NCI-H1694 treated with DMSO at 0.1 percent for 48 hours (cell line): ENCODE results near the gene CELF2.

ENCODE experiments used
- DNase-seq: peaks from one replicate; lab custom pipeline; 2025; lab: John Stamatoyannopoulos, UW

The CELF2 gene

DNA sequence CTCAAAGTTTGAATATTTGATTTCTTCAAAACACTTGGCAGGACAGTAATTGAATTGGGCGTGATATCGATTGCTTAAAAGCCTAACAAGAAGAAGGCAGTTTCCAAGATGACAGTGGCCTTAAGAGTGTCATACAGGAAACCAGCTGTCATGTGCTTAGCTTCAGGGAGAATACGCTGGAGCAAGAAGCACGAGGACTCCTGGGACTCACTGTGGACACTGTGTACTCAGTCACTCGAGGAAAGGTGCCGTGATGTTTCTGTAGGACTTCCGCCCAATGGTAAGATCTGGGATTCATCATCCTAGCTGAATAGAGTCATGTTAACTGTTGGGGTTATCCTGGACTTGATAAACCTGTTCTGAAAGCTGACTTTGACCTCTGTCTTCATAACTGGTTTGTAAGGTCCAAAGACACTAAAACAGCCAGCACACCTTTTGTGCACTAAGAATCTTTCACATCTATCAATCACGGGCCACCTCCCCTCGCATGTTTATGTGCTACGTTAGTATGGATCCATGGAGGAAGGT, 113.5 kb downstream of the CELF2 start:
- DNase-seq: no peak

DNA sequence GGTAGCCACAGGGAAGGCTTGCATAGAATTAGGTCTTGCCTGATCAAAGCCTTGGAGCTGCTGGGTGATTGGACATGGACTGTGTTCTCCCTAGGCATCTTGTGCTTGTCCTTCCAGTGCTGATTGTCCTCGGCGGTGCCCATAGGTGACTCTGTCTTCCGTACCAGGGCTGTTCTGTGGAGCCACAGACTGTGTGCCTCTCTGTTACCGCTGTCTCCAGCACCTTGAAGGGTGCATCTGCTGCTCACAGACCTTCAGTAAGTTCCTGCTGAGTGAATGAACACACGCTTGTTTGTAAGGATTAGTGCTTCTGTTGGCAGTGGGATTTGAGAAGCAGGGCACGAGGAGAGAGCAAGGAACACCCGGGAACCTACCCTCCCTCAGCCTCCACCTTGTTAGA, 116.7 kb downstream of the CELF2 start:
- no peak for DNase-seq

DNA sequence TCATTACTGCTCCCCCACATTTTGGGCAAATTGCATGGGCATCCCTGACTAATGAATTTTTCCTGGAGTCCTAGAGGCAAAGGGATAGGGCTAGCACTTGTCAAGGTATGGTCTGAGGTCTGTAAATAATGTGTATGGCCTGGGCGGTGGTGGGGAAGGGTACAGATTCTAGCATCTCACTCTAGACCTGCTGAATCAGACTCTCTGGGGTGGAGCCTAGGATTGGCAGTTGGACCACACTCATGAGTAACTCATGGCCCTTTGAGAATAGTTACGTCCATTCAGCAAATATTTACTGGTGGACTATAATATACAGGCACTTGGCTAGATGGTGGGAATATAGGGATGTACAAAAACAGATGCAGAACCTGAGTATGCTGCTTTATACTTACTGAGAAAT, 118.0 kb downstream of the CELF2 start:
- no peak for DNase-seq

DNA sequence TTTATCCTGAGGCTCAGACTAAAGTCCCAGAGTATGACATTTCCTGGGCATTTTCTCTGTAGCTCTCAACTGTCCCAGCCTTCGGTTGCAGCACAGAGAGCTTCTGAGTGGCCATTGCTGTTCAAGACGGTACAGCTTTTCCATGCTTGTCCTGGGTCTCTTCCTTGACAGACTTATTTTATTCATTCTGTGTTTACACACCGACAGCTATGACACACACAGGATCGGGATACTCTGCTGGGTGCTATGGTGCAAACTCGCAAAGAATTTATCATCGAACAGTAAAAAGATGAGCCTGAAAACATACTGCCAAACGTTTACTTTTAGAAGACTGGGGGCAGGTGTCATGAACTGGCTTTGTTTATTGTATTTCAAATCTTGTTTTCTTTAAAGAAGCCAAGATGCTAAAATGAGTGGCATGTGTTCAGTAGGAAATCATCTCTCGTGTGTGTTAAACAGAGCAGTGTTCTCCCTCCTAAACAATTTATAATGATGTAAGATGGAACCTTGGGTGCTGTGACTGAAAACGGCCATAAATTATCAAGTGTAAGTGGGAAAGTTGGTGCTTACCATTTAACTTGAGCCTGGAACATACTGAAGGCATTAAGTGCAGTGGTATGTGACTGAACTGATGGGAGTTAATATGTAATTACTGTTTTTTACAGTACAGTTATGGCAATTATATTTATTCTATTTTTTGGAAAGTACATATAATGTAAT, 120.8 kb downstream of the CELF2 start:
- DNase-seq: no peak

DNA sequence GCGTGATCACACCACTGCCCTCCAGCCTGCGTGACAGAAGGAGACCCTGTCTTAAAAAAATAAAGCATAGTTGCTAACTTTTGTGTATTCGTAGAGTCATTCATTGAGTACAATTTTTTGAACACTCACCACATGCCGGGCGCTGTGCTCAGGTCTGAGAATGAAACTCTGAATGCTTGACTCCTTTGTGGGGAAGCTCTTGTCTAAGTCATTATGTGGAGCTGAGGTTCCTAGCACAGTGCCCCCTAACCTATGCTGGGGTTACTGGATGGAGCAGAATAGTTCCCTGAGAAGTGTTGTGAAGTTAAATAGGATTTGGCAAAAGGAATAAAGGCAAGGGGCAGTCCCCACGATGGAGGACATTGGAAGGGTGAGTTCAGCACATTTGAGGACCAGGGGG, 123.3 kb downstream of the CELF2 start:
- DNase-seq: no peak

DNA sequence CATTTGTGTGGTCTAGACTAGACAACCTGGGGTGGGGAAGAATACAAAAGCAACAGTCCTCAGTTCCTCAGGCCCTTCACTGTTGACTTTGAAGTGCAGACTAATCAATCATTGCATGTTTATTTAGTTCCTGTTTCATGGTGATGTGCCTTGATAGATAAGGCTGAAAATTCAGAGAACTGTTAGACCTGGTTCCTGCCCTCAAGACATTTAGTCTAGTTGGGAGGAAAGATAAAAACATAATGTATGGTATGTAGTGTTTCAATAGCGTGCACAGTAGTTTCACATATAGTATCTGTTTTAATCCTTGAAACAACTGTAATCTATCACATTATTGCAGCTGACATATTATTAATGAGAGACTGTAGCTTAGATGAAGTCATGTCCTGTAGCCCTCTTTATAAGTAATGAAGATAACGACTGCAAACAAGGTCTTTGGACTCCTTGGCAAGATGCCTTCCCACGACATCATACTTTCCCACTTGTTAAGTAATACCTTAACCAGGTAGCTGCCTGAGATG, 124.0 kb downstream of the CELF2 start:
- no peak for DNase-seq

DNA sequence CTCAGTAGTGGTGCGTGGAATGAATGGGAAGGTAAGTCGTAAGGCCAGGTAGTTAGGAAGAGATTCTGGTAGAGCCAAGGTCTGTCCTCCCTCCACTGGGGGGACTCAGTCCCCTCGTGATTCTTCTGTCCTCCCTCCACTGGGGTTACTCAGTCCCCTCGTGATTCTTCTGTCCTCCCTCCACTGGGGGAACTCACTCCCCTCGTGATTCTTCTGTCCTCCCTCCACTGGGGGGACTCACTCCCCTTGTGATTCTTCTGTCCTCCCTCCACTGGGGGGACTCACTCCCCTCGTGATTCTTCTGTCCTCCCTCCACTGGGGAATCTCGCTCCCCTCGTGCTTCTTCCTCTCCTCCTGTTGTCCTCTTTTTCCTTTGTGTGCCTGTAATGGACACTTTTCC, 125.1 kb downstream of the CELF2 start:
- no peak for DNase-seq

DNA sequence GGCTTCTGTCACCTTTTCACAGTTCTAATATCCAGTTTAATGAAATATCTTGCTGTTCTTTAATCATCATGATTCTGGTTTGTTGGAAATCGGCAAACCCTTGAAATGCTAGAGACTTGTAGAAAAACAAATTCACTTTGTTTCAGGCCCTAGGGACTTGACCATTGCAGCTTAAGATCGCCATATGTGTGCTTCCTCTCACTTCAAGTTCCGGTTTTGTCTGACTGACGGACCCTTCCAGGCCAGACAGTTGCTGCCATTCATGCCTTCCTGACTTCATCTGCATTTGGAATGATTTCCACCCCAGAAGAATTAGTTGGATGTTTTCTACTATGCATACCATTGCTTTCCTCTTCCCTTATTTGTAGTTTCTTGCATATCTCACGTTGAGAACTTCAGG, 125.6 kb downstream of the CELF2 start:
- no peak for DNase-seq

DNA sequence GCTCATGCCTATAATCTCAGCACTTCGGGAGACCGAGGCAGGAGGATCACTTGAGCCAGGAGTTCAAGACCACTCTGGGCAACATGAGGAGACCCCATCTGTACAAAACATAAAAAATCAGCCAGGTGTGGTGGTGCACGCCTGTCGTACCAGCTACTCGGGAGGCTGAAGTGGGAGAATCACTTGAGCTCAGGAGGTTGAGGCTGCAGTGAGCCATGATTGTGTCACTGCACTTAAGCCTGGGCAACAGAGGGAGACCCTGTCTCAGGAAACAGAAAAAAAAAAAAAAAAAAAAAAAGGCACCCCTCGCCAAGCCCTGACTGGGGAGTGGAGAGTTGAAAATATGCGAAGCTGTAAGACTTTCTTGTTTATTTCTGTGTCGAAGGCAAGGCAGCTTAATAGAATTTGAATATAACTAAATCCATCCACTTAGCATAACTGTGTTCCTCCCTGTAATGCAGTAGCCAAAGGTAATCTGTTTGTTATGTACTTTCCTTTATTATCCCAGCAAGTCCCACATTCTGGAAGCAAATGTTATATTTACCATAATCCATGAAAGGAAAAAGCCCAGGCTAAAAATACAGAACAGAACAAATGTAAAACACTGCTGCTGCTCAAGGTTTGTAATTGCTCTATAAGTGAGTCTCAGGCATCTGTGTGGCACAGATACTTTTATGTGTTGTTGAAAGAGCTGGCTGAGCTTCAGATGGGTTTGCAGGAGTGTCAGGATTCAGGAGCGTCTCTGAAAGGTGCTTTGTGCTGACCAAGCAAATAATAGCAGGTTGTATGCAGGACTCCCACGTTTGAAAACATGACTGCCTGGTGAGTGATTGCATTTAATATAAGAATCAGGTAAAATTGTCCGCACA, 127.2 kb downstream of the CELF2 start:
- DNase-seq: no peak

DNA sequence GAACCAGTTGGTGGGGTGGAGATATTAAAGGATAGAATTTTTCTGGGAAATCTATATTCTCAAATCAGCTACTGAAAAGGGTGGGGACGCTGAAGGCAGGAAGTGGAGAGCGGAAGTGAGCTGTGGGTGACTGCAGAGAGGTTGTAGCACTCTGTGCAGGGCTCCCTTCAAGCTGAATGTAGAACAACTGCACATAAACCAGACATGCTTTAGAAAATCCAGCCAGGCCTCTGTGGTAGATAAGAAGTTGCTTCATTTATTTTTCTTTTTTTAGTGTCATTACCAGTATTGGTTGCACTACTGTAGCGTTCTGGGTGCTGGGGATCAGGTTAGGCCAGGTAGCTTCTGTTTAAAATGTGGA, 127.8 kb downstream of the CELF2 start:
- no peak for DNase-seq

DNA sequence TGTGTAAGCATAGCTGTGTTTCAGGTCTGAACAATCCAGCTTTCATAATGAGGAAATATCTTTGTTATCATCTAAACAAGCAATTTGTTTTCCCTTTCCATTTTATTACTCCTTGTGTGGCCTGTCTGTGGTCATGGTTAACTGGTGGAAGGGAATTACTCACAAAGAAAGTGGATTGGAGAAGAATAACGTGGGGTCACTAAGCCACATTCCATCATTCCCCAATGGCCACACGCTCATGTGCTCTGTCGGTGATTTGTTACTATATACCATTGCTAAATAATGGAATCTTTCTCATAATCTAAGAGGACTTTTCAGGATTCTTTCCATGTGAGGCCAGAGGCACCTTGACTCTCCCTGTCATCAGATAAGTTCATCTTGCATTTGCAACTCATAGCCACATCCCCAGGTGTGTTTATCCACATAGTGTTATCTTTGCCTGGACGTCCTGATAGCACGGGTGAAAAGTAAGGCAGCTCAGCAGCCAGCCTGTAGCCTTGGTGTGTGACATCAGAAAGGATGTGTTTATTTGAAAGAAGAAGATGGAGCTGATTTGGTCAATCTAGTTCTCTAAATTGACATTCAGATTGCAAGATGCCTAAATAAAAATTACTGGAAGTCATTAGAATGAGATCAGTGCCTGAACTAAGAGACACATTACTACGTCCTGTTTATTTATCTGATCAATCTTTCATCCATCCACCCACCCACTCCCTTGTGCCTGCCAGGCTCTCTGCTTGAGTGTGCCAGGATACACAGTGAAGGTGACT, 128.9 kb downstream of the CELF2 start:
- no peak for DNase-seq

DNA sequence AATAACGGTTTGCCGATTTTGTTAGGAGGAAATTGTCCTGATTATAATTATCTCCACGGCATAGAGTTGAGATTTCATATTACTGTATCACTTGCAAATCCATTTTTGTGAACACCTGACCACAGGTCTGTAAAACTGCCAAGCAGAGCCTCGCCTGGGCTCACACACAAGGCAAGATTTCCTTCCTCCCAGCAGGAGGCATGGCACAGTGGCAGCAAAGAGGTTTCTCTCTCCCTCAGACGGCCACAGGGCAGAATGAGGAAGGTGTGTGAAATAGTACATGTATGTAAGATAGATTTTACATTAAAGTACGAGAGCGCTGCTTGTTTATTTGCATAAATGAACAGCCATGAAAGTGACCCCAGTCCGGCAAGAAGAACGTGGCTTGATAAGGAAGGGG, 130.1 kb downstream of the CELF2 start:
- no peak for DNase-seq

DNA sequence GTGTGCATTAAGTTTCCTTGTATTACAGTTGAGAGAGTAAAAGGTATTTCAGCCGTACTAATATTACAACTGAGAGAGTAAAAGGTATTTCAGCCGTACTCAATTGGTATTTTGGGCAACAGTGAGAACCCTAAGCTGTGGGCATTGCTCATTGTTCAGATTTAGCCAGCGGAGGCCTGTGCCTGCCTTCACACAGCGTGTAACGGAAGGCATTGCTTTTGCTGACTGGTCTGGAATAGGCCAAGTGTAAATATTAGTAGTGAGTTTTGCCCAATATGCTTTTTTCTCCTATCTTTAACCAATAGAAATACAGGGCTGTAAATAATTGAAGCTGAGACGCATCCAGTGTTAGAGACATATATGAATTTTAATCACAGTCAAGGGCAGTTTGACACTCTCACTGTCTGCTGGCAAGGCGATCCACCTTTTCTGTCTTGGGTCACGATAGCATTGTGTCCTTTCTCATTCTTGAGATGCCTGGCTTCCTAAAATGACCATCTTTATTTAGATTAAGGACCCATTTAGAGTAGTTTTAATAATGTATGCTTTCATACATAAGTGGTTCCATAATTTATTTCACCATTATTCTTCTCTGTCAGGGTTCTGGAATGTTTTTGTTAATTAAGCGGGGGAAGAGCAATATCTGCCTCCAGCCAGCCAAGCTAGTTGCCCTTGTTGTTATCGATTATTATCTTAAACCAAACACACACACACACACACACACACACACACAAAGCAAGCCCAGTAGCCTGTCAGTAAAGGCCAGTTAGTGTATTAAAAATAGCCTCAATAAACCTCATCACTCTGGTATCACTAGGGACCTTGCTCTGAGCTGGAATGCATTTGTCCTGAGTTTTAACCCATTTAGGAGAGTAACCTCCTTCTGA, 130.7 kb downstream of the CELF2 start:
- DNase-seq: no peak

DNA sequence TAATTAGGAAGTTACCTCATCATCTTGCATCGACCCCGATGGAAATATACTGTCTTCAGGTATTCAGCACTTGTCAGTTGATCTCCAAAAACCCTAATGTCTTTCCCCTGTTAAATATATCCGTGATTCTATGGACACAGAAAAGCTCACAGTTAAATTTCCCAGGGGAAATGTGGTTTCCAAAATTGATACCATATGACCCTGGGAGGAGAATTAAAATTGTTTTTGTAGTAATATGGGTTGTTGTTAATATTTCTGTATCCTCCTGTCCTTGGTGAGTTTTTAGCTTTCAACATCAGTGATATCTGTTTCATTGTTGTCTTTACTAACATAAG, 132.1 kb downstream of the CELF2 start:
- DNase-seq: no peak

DNA sequence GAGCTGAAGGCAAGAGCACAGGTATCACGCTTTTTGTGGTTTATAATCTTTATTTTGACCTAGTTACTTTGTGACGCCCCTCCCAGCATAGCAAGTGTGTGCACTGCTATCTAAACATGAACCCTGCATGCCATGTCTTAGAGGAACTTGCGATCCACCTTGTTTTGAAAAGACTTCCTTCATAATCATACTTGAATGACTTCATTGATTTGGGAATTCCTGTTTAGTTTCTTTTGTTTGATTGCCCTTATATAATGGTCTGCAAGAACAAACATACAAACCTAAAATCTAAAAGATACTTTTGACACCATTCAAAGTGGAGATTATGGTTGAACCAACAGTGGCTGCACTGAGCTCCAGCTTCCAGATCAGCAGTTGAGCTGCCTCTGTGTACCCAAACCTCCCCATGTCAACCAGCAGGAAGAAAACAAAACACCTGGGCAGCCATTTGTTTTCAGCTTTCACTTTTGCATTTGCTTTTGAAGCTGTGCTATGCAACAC, 132.6 kb downstream of the CELF2 start:
- no peak for DNase-seq

DNA sequence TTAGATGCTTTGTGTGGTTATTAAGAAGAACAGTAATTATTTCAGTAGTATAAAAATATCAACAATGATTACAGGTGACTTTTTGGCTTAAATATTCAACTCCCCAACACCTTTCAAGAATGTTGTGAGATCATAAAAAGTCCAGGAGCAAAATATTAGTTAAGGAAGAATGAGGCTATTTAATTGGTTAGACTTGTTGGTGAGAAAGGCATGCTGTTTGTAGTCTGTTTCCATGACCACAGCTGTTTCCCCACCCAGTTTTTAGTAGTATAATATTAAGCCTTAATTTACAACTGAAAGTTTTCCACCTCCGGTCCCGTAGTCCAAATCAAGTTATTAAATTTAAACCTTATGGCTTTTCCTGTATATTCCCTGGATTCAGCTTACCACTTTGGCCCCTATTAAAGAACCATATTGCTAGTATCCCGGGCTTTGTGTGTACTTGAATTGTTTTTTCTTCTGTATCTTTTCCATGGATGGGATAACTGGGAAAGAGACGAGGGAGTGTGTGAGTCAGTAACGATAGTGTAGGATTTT, 133.3 kb downstream of the CELF2 start:
- no peak for DNase-seq

DNA sequence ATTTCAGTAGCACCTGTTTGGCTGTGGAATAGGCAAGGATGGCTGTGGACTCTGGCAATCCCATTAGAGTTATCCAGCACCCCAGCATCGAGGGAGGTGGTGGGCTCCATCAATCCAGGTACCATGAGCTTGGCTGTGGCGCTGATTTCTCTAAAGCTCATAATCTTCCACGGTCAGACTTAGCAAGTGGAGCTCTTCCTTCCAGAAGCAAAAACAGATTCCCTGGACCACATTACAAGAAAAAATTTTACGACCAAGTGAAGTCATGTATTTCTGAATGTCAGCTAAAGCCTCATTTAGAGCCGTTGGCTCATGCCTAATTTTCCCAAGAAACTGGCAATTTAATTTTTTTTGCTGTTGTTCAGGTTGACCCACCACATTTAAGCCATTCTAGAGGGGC, 135.1 kb downstream of the CELF2 start:
- DNase-seq: no peak

DNA sequence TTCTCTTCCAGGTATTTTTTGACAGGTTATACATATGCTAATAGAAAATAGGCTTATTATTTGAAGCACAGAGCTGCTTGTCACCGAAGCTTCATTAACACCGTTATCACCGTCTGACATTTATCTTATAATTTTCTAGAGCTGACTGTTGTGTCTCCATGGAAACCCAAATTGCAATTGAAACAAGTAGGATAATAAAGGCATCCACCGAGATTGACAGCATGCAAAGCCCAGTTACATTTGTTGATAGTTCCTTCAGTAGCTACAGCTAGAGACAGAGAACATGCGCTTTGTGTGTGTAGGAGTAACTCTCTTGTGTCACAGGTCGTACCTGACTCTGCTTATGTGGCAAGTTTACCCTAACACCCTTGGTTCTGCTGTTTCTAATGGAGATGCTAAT, 135.6 kb downstream of the CELF2 start:
- DNase-seq: no peak

DNA sequence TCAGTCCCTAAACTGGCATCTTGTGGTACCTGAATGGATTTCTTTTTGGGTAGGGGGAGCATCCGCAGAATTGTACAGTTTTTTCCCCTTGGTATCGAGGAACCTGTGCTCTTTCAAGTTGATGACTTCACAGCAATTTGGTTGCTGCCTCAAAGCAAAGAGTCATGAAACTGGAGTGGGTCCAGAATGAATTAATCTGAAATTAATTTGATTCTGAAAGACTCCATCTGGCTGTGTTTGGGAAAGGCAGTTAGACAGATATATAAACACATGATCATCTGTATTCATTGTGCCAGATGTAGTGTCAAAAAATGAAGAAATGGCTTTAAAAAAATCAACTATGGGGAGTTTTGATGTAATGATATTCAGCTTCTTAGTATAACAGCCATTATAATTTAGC, 136.1 kb downstream of the CELF2 start:
- DNase-seq: no peak

DNA sequence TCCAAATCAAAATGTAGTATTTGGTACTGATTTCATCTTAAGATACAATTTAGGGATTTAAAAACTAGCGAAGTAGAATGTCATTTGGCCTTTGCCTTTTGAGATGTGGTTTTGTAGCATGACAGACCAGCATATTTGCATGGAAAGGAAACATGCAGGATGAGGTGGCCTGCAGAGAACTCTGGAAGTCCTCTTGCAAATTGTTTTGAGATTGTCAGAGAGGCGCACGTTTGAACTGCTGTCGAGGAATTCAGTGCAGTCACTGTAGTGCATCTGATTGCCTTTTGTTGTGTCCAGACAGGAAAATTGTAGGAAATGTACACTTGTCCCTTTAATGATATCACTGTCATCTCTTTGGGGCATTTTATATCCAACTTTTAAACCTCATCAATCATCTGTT, 136.7 kb downstream of the CELF2 start:
- DNase-seq: no peak

DNA sequence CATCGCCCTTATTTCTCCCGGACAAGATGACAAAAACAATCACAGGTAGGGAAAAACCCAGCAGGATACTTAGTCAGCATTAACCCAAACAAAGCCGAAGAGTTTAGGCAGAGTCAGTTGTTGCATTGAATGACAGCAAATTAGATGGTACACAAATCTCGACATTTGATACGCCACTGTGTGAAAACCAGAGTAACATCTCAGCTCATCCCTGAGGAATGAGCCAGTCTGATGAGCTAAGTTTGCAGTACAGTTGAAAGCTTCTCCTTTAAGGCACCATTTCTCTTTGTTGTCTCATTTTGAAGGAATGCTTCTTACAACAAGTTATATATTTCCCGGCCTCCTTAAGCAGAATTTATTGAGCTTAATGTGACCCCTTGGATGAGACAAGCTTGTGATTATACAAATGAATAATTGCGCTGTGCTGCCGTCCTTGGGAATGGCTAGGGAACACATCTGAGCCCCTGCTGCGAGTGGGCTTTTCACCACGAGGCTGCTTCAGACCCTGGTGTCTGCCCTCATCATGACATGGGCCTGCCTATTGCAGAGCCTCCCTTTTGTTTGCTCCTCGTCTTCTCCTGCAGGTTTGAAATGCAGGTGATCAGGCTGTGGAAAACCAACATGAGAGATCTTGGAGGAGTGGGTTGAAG, 137.3 kb downstream of the CELF2 start:
- no peak for DNase-seq
